ENCODE measurements around the gene REPS2. TPM values are rescaled to one million over a fixed set of nuclear protein-coding genes. Genes with fewer than 3 reads are reported as not detected.

Gene REPS2
- 1 to 10 TPM; 3.6 to 8.7 (median 5.6) TPM for total RNA-seq

DNA sequence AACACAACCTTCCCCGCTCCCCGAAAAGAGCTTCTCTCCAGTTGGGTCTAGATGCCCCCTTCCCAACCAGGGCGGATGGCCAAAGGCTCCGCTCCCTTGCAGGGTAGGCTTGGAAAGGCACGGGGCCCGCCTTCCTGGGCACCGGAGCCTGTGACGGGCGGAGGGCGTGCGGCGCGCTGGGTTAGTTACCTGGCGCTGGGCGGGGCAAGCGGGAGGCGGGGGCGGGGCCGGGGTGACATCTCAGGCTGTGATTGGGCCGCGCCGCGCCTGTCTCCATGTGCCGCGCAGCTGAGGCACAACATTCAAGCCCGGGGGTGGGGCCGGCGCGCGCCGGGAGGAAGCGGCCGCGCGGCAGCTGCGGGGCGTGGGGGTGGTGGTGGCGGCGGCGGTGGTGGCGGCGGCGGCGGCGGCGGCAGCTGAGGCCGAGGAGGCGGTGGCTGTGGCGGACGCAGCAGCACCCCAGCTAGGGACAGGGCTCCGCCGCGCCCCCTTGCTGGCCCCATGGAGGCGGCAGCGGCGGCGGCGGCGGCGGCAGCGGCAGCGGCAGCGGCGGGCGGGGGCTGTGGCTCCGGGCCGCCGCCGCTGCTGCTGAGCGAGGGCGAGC is at the start of gene REPS2:
TSS of gene REPS2 (plus strand) at position 298 of the 604 bp plus-strand sequence. CDS start at position 502, 204 bp downstream.
- H3K4me3 ChIP-seq: peak within 1 kb of the TSS; percentile 48 to 78 (median 64)
- no peaks in the 10 kb centered on the region for H3K36me3 ChIP-seq
- H3K27ac ChIP-seq: peak within 1 kb of the TSS in 2 of 4 donors; percentile 49 to 65
- peak; percentile 86 to 94 (median 91) for DNase-seq
- H3K4me1 ChIP-seq: no peaks in the 10 kb centered on the region
- TF ChIP-seq POLR2A (IDR thresholded peaks at IDR 0.05): no peak
- TF ChIP-seq, protein P1, sequence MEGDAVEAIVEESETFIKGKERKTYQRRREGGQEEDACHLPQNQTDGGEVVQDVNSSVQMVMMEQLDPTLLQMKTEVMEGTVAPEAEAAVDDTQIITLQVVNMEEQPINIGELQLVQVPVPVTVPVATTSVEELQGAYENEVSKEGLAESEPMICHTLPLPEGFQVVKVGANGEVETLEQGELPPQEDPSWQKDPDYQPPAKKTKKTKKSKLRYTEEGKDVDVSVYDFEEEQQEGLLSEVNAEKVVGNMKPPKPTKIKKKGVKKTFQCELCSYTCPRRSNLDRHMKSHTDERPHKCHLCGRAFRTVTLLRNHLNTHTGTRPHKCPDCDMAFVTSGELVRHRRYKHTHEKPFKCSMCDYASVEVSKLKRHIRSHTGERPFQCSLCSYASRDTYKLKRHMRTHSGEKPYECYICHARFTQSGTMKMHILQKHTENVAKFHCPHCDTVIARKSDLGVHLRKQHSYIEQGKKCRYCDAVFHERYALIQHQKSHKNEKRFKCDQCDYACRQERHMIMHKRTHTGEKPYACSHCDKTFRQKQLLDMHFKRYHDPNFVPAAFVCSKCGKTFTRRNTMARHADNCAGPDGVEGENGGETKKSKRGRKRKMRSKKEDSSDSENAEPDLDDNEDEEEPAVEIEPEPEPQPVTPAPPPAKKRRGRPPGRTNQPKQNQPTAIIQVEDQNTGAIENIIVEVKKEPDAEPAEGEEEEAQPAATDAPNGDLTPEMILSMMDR (IDR thresholded peaks at IDR 0.05): no peak
- no peaks in the 10 kb centered on the region for H3K9me3 ChIP-seq
- H3K27me3 ChIP-seq: no peaks in the 10 kb centered on the region

DNA sequence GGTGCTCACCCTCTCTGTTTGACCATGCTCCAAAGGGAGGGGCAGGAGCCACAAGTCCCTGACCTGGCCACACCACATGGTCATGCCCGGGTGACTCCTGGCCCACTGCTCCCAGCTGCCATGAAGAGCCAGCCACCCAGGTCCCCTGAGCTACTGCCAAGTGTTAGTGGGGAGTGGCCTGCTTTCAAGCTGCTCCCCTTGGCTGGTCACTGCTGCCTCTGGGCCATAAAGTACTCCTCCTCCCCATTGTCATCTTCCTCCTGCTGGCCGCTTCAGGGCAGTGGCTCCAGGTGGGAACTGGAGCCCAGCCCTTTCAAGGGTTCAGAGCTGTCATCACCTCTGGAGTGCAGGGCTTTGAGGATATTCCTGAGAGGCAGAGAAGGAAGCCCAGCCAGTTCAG is 49.0 kb upstream of the REPS2 start:
- Histone ChIP-seq H3K27ac (no peak overlapping the region), H3K4me1 (no peaks in the 10 kb centered on the region), H3K4me3 (no peak overlapping the region), H3K9me3 (no peaks in the 10 kb centered on the region), H3K27me3 (no peaks in the 10 kb centered on the region), H3K36me3 (no peaks in the 10 kb centered on the region)
- TF ChIP-seq, protein P1 (IDR thresholded peaks at IDR 0.05): no peak
- no peak for TF ChIP-seq POLR2A (IDR thresholded peaks at IDR 0.05)
- no peak for DNase-seq

DNA sequence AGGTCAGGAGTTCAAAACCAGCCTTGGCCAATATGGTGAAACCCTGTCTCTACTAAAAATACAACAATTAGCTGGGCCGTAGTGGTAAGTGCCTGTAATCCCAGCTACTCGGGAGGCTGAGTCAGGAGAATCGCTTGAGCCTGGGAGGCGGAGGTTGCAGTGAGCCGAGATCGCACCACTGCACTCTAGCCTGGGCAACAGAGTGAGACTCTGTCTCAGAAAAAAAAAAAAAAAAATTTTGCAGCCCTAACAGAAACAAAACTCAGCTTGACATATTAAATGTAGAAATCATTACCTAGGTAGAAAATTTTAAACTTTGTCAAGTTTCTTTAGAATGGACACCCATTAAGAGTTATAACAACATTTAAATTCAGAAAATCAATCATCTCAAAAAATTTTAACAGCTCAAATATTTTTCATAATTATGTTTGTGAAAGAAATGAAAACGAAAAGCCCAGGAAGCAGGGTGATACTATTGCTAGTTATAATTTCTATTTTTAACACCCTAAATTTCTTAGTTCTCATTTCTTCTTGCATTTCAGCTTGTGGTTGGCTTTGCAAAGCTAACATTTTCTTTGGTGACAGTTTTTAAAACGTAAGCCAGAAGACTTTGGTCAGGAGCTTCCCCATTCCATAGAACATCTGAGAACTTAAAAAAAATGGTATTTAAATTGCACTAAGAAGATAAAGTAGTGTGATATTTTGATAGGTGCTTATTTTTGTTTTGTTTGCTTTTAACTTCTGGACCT is 43.0 kb upstream of the REPS2 start:
- H3K27me3 ChIP-seq: no peaks in the 10 kb centered on the region
- H3K4me3 ChIP-seq: no peak overlapping the region
- H3K9me3 ChIP-seq: no peaks in the 10 kb centered on the region
- H3K27ac ChIP-seq: no peak overlapping the region
- no peak for DNase-seq
- TF ChIP-seq POLR2A (IDR thresholded peaks at IDR 0.05): no peak
- TF ChIP-seq, protein P1 (IDR thresholded peaks at IDR 0.05): no peak
- no peaks in the 10 kb centered on the region for H3K4me1 ChIP-seq
- H3K36me3 ChIP-seq: no peaks in the 10 kb centered on the region

DNA sequence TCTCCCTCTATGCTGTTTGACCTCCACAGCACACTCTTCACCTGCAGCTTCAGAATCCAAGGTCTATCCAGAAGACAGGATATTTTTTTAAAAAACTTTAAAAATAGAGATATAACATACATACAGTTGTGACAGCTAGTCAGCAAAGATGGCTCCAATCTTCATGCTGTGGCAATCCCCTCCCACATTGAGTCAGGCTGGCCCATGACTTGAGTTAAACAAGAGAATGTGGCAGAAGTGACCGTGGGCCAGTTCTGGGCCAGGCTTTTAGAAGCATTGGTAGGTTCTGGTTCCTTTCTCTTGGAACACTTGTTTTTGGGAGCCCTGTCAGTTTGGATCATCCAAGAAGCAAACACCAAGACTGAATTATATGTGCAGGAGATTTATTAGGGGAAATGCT is 36.1 kb upstream of the REPS2 start:
- Histone ChIP-seq H3K27ac (no peak overlapping the region), H3K4me1 (no peaks in the 10 kb centered on the region), H3K36me3 (no peaks in the 10 kb centered on the region), H3K4me3 (no peak overlapping the region), H3K27me3 (no peaks in the 10 kb centered on the region), H3K9me3 (no peaks in the 10 kb centered on the region)
- TF ChIP-seq, protein P1 (IDR thresholded peaks at IDR 0.05): no peak
- no peak for TF ChIP-seq POLR2A (IDR thresholded peaks at IDR 0.05)
- DNase-seq: no peak

DNA sequence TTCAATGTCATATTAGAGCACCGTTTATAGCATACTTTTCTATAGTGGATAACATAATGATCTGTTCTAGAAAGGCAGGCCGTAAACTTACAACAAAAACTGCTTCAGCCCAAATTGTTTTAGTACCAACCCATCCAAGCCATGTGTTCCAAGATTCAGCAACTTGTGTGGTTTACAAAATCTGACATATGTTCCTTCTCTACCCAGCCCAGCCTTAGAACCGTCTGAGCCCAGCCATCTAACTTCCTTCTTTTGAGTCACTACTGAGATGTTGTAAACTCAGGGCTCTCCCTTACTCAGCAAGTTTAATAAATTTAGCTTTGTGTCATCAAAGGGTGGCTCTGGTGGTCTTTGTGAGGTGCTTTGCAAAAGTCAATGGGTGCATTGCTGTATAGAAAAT is 32.4 kb upstream of the REPS2 start:
- H3K4me3 ChIP-seq: no peak overlapping the region
- no peaks in the 10 kb centered on the region for H3K36me3 ChIP-seq
- no peak for DNase-seq
- no peaks in the 10 kb centered on the region for H3K27me3 ChIP-seq
- H3K27ac ChIP-seq: no peak overlapping the region
- no peaks in the 10 kb centered on the region for H3K4me1 ChIP-seq
- no peak for TF ChIP-seq POLR2A (IDR thresholded peaks at IDR 0.05)
- TF ChIP-seq, protein P1 (IDR thresholded peaks at IDR 0.05): no peak
- no peaks in the 10 kb centered on the region for H3K9me3 ChIP-seq
